Cardiac muscle cell (in vitro differentiated cells and primary cell): ENCODE results near the gene SPEM3. TPM values are rescaled to one million over a fixed set of nuclear protein-coding genes. Genes with fewer than 3 reads are reported as not detected.

ENCODE experiments used
- DNase-seq, 2 donors: peaks; one replicate each; pipeline versions ENCODE4 v3.0.0 to v3.0.0-alpha.2; 2010 to 2017; ENCODE audit warnings: low read depth in 1 of 2, low spot score in 1 of 2
- H3K27ac ChIP-seq: fragments of 200-600 bp; sonication (generic); 2 replicates; pipeline ENCODE4 v1.5.1; 2016
- H3K27me3 ChIP-seq: fragments of 200-600 bp; sonication (generic); 2 replicates; pipeline ENCODE4 v1.6.0; 2016; ENCODE audit warnings: control low read depth
- H3K36me3 ChIP-seq: fragments of 200-600 bp; sonication (generic); 2 replicates; pipeline ENCODE4 v1.5.1; 2016; ENCODE audit warnings: control low read depth
- H3K4me1 ChIP-seq: fragments of 200-600 bp; sonication (generic); 2 replicates; pipeline ENCODE4 v1.8.1; 2017; ENCODE audit warnings: low read depth, mild to moderate bottlenecking, mixed run types
- H3K4me3 ChIP-seq: fragments of 200-600 bp; sonication (generic); 2 replicates; pipeline ENCODE4 v1.5.1; 2016; ENCODE audit warnings: mild to moderate bottlenecking
- H3K9me3 ChIP-seq: fragments of 200-600 bp; sonication (generic); 2 replicates; pipeline ENCODE4 v1.5.1; 2017; ENCODE audit warnings: low read depth, mild to moderate bottlenecking, control low read depth
- polyA plus RNA-seq: library from polyadenylated mRNA; unstranded; fragments of >200 nt; fragmentation: Nextera tagmentation; extraction: Ambion mirVana; gene quantifications from 2 replicates; pipeline ENCODE4 v1.2.1, GENCODE V29; 2016
- total RNA-seq: library from RNA; depleted of rRNA; stranded (reverse); fragments of >200 nt; gene quantifications from 2 replicates; pipeline ENCODE4 v1.2.3, GENCODE V29; 2016
- TF ChIP-seq, protein P1 (sequence below): IDR thresholded peaks from 2 replicates; pipeline ENCODE4 v1.5.1; 2012; ENCODE audit warnings: low read depth, mild to moderate bottlenecking, low read length

SPEM3 gene
- total and polyA plus RNA-seq, 2 experiments from 2014 or later = not detected

DNA sequence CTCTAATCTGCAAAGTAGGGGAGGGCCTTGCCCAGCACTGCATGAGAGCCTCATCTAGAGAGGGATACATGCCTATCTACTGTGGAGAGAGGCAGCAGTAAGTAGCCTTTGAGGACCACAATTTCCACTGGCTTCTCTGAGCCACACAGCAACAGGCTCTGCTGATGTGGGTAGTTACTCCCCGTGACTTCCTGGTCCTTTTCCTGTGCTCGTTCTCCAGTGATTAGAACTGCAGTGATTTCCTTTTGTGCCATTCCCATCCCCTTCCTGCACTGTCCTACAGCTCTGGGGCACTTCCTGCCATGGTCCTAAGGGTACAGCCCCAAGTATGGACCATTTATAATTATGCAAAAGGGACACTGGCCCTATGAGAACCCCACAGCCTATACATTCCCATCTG is 37.4 kb upstream of the SPEM3 start:
- peaks cover 4% of the 10 kb centered on the region for H3K4me1 ChIP-seq
- H3K4me3 ChIP-seq = no peak overlapping the region
- TF ChIP-seq, protein P1, sequence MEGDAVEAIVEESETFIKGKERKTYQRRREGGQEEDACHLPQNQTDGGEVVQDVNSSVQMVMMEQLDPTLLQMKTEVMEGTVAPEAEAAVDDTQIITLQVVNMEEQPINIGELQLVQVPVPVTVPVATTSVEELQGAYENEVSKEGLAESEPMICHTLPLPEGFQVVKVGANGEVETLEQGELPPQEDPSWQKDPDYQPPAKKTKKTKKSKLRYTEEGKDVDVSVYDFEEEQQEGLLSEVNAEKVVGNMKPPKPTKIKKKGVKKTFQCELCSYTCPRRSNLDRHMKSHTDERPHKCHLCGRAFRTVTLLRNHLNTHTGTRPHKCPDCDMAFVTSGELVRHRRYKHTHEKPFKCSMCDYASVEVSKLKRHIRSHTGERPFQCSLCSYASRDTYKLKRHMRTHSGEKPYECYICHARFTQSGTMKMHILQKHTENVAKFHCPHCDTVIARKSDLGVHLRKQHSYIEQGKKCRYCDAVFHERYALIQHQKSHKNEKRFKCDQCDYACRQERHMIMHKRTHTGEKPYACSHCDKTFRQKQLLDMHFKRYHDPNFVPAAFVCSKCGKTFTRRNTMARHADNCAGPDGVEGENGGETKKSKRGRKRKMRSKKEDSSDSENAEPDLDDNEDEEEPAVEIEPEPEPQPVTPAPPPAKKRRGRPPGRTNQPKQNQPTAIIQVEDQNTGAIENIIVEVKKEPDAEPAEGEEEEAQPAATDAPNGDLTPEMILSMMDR = no peak
- no peaks in the 10 kb centered on the region for H3K36me3 ChIP-seq
- H3K27me3 ChIP-seq = no peaks in the 10 kb centered on the region
- no peak for DNase-seq
- H3K27ac ChIP-seq = no peak overlapping the region
- H3K9me3 ChIP-seq = no peaks in the 10 kb centered on the region

GRCh38 chr17:7392696-7393612 is 35.7 kb upstream of the SPEM3 start:
- TF ChIP-seq, protein P1 = no peak
- peaks cover 4% of the 10 kb centered on the region for H3K4me1 ChIP-seq
- no peak for DNase-seq
- no peaks in the 10 kb centered on the region for H3K9me3 ChIP-seq
- no peaks in the 10 kb centered on the region for H3K36me3 ChIP-seq
- H3K27ac ChIP-seq = no peak overlapping the region
- H3K4me3 ChIP-seq = peak overlapping the region; percentile 74
- no peaks in the 10 kb centered on the region for H3K27me3 ChIP-seq

GRCh38 chr17:7393613-7394451 is 34.8 kb upstream of the SPEM3 start:
- no peaks in the 10 kb centered on the region for H3K9me3 ChIP-seq
- no peak overlapping the region for H3K27ac ChIP-seq
- H3K4me1 ChIP-seq = peaks cover 4% of the 10 kb centered on the region
- no peaks in the 10 kb centered on the region for H3K36me3 ChIP-seq
- H3K27me3 ChIP-seq = no peaks in the 10 kb centered on the region
- TF ChIP-seq, protein P1 = no peak
- peak overlapping the region; percentile 74 for H3K4me3 ChIP-seq
- peak; percentile 16 to 60 for DNase-seq

GRCh38 chr17:7394452-7395191 is 34.0 kb upstream of the SPEM3 start, which contains the start of gene PLSCR3:
TSS of gene PLSCR3 (minus strand) at chr17:7394525. CDS start at chr17:7394110, 415 bp downstream.
- peak within 1 kb of the TSS; percentile 87 for H3K27ac ChIP-seq
- peak within 1 kb of the TSS; percentile 74 for H3K4me3 ChIP-seq
- TF ChIP-seq, protein P1 = peak; percentile 40

DNA sequence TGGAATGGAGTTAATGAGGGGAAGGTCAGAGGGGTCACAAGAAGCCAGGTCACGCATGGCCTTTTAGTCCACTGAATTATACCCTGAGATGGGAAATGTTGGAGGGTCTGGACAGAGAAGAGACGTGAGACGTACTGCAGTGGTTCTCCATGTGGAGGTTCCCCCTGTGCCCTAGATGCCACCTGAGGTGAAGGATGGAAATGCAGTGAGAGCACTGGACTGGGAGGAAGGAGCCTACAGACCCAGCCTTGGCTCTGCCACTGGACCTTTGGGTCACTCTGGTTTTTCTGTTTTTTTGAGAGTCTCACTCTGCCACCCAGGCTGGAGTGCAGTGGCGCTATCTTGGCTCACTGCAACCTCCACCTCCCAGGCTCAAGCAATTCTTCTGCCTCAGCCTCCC is 32.5 kb upstream of the SPEM3 start:
- no peak overlapping the region for H3K27ac ChIP-seq
- no peak for DNase-seq
- H3K4me1 ChIP-seq = peaks cover 4% of the 10 kb centered on the region
- no peaks in the 10 kb centered on the region for H3K27me3 ChIP-seq
- TF ChIP-seq, protein P1 = no peak
- H3K9me3 ChIP-seq = no peaks in the 10 kb centered on the region
- no peaks in the 10 kb centered on the region for H3K36me3 ChIP-seq
- no peak overlapping the region for H3K4me3 ChIP-seq

More at GRCh38 chr17:7394452-7395191, 34.0 kb upstream of the SPEM3 start, which contains the start of gene PLSCR3:
- Histone ChIP-seq H3K9me3 (no peaks in the 10 kb centered on the region), H3K36me3 (no peaks in the 10 kb centered on the region), H3K4me1 (peaks cover 4% of the 10 kb centered on the region), H3K27me3 (no peaks in the 10 kb centered on the region)
- peak; percentile 89 to 93 for DNase-seq
